22Rv1 (cell line): ENCODE results near the gene MEGF11.

Source experiments
- CTCF ChIP-seq: fragments of 450-650 bp; IDR thresholded peaks from 2 replicates; pipeline ENCODE4 v1.5.1; 2017; ENCODE audit warnings: mild to moderate bottlenecking
- ZFX ChIP-seq: fragments of 450-650 bp; IDR thresholded peaks from 2 replicates; pipeline ENCODE4 v1.6.1; 2017; ENCODE audit warnings: antibody characterized with exemption, borderline replicate concordance

GRCh38 chr15:65952391-65953053, 301.0 kb downstream of the MEGF11 start:
- TF ChIP-seq CTCF (no peak), ZFX (no peak)
